ENCODE measurements around the gene TRERF1.

GRCh38 chr6:42200035-42200434, 251.7 kb downstream of the TRERF1 start:
- TF ChIP-seq EZH2 (IDR thresholded peaks at IDR 0.05; ENCODE audit: low read depth): no peak
- TF ChIP-seq, protein P1, sequence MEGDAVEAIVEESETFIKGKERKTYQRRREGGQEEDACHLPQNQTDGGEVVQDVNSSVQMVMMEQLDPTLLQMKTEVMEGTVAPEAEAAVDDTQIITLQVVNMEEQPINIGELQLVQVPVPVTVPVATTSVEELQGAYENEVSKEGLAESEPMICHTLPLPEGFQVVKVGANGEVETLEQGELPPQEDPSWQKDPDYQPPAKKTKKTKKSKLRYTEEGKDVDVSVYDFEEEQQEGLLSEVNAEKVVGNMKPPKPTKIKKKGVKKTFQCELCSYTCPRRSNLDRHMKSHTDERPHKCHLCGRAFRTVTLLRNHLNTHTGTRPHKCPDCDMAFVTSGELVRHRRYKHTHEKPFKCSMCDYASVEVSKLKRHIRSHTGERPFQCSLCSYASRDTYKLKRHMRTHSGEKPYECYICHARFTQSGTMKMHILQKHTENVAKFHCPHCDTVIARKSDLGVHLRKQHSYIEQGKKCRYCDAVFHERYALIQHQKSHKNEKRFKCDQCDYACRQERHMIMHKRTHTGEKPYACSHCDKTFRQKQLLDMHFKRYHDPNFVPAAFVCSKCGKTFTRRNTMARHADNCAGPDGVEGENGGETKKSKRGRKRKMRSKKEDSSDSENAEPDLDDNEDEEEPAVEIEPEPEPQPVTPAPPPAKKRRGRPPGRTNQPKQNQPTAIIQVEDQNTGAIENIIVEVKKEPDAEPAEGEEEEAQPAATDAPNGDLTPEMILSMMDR (conservative IDR thresholded peaks at IDR 0.05): no peak
